Common myeloid progenitor, CD34-positive (primary cell): ENCODE data around the gene SLC24A3.

Experiments
- CTCF ChIA-PET: fragments of 350-600 bp; sonication (Branson Sonifier 250); formaldehyde crosslinking; loops from one replicate; lab custom pipeline; 2021; ENCODE audit warnings: antibody characterized with exemption; lab: Charles Lee
- POLR2A ChIA-PET: fragments of 350-600 bp; sonication (Branson Sonifier 250); formaldehyde crosslinking; loops from one replicate; lab custom pipeline; 2021; ENCODE audit warnings: antibody characterized with exemption; lab: Charles Lee
- DNase-seq, 3 donors: peaks; one replicate each; pipeline versions ENCODE4 v3.0.0 to v3.0.0-alpha.2; 2013
- H3K27ac ChIP-seq, 2 experiments: 1 replicate in 1 of 2; 2 replicates in 1 of 2; pipeline ENCODE4 v1.7.0; 2013; ENCODE audit warnings: inconsistent platforms in 2 of 2, low read length in 2 of 2, mild to moderate bottlenecking in 2 of 2, low read depth in 1 of 2, moderate library complexity in 1 of 2; ENCODE audit not compliant: severe bottlenecking in 2 of 2, insufficient read depth in 1 of 2, poor library complexity in 1 of 2
- H3K27me3 ChIP-seq, 5 experiments: replicated peaks in 2 of 5; 1 replicate in 3 of 5; 2 replicates in 2 of 5; pipeline versions ENCODE4 v1.6.1 to v1.7.0; 2013; ENCODE audit warnings: low read length in 4 of 5, mild to moderate bottlenecking in 2 of 5, moderate library complexity in 2 of 5, inconsistent platforms in 1 of 5; ENCODE audit not compliant: insufficient read depth in 5 of 5, control insufficient read depth in 4 of 5
- H3K36me3 ChIP-seq, 4 experiments: 1 replicate in 2 of 4; 2 replicates in 2 of 4; pipeline versions ENCODE4 v1.6.1 to v1.7.0; 2013; ENCODE audit warnings: low read length in 3 of 4, control low read depth in 1 of 4, mild to moderate bottlenecking in 1 of 4; ENCODE audit not compliant: control insufficient read depth in 4 of 4, insufficient read depth in 4 of 4
- H3K4me1 ChIP-seq, 4 experiments: 1 replicate in 3 of 4; 2 replicates in 1 of 4; pipeline versions ENCODE4 v1.6.1 to v1.7.1; 2013; ENCODE audit warnings: low read length in 3 of 4, mild to moderate bottlenecking in 3 of 4, control low read depth in 1 of 4, inconsistent platforms in 1 of 4, moderate library complexity in 1 of 4; ENCODE audit not compliant: control insufficient read depth in 4 of 4, insufficient read depth in 4 of 4; ENCODE audit errors: control extremely low read depth in 1 of 4
- H3K4me3 ChIP-seq, 7 experiments: 1 replicate in 4 of 7; 2 replicates in 3 of 7; pipeline versions ENCODE4 v1.5.1 to v1.7.0; 2013; ENCODE audit warnings: mild to moderate bottlenecking in 7 of 7, low read length in 6 of 7, moderate library complexity in 6 of 7, inconsistent platforms in 2 of 7, low read depth in 2 of 7, control low read depth in 1 of 7; ENCODE audit not compliant: insufficient read depth in 4 of 7, control insufficient read depth in 1 of 7; ENCODE audit errors: extremely low read depth in 1 of 7
- H3K9me3 ChIP-seq, 5 experiments: 1 replicate in 4 of 5; 2 replicates in 1 of 5; pipeline versions ENCODE4 v1.6.1 to v1.7.1; 2013; ENCODE audit warnings: low read length in 4 of 5, mild to moderate bottlenecking in 2 of 5, inconsistent platforms in 1 of 5, low read depth in 1 of 5, moderate library complexity in 1 of 5; ENCODE audit not compliant: control insufficient read depth in 4 of 5, insufficient read depth in 2 of 5; ENCODE audit errors: control extremely low read depth in 1 of 5
- WGBS: methylation state at CpG from one replicate; pipeline ENCODE4 v1.1.5; 2013; ENCODE audit not compliant: insufficient coverage; 5-methylcytosine and 5-hydroxymethylcytosine counted together

The SLC24A3 gene

GRCh38 chr20:19648024-19648423, 435.6 kb downstream of the SLC24A3 start:
- no peak overlapping the region for H3K4me3 ChIP-seq
- POLR2A ChIA-PET: no interaction called here
- WGBS: no CpG with 5 or more reads among the region's 2 CpGs
- H3K36me3 ChIP-seq: no peaks in the 10 kb centered on the region
- no peak overlapping the region for H3K27ac ChIP-seq
- CTCF ChIA-PET: no interaction called here
- peaks cover 0 to 3% (median 0%) of the 10 kb centered on the region in 4 experiments for H3K4me1 ChIP-seq
- peak in 2 of 3 donors; percentile 14 to 30 for DNase-seq
- peaks cover 0 to 7% (median 2%) of the 10 kb centered on the region in 5 experiments for H3K9me3 ChIP-seq
- H3K27me3 ChIP-seq: no peaks in the 10 kb centered on the region

GRCh38 chr20:19649041-19649440, 436.6 kb downstream of the SLC24A3 start:
- WGBS: 80% methylated on average over 1 of the region's 3 CpGs
- CTCF ChIA-PET: no interaction called here
- DNase-seq: no peak
- no peak overlapping the region for H3K27ac ChIP-seq
- POLR2A ChIA-PET: no interaction called here
- H3K36me3 ChIP-seq: no peaks in the 10 kb centered on the region
- peaks cover 0 to 7% (median 2%) of the 10 kb centered on the region in 5 experiments for H3K9me3 ChIP-seq
- no peaks in the 10 kb centered on the region for H3K27me3 ChIP-seq
- no peak overlapping the region for H3K4me3 ChIP-seq
- peaks cover 0 to 3% (median 0%) of the 10 kb centered on the region in 4 experiments for H3K4me1 ChIP-seq

DNA sequence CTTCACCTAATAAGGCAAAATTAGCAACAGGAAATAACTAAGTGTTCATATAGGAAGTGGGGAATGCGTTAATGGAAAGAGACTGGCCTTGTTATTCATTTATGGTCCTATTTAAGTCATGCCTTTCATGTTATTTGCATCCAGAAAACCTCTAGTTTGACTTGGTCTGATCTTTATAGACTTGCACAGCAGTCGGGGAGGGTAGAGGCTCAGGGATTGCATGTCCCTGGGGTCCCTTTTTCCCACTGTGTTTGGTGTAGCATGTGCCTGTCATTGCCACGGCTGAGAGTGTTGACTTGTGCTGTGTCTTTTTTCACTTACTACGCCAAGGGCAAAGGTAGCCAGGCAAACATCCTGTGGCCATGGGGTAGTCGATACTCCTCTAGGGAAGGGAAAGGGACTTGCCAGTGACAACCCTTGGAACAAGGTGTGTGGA, 440.2 kb downstream of the SLC24A3 start:
- Histone ChIP-seq H3K4me3 (no peak overlapping the region), H3K27ac (no peak overlapping the region), H3K9me3 (peaks cover 0 to 7% (median 2%) of the 10 kb centered on the region in 5 experiments), H3K4me1 (peaks cover 0 to 5% (median 1%) of the 10 kb centered on the region in 4 experiments), H3K36me3 (no peaks in the 10 kb centered on the region), H3K27me3 (no peaks in the 10 kb centered on the region)
- ChIA-PET CTCF (no interaction called here), POLR2A (no interaction called here)
- DNase-seq: no peak
- 100% methylated on average over 3 of the region's 5 CpGs for WGBS

DNA sequence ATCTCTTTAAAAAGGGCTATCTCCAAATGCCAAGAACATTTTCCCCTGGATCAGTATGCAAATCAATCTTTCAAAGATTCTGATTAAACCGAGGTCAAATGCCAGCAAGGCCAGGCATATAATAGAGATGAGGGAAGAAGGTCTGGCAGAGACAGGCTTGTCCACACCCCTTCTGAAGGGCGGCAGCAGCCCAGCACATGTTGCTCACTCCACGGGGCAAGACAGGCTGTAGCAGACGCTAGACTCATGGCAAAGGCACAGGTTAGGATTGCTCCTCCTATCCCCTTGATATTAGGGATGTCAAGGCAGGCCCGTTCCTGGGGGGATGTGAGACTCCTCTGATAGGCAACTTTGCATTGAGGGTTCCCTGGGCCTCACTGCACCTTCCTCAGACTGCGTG, 440.9 kb downstream of the SLC24A3 start:
- Histone ChIP-seq H3K4me3 (no peak overlapping the region), H3K36me3 (no peaks in the 10 kb centered on the region), H3K27me3 (no peaks in the 10 kb centered on the region), H3K27ac (no peak overlapping the region), H3K9me3 (peaks cover 0 to 7% (median 2%) of the 10 kb centered on the region in 5 experiments), H3K4me1 (peaks cover 0 to 10% (median 8%) of the 10 kb centered on the region in 4 experiments)
- 96% methylated on average over 6 of the region's 6 CpGs for WGBS
- POLR2A ChIA-PET: no interaction called here
- CTCF ChIA-PET: no interaction called here
- no peak for DNase-seq

GRCh38 chr20:19654921-19655320, 442.5 kb downstream of the SLC24A3 start:
- Histone ChIP-seq H3K4me1 (peaks cover 0 to 13% (median 8%) of the 10 kb centered on the region in 4 experiments), H3K36me3 (no peaks in the 10 kb centered on the region), H3K27me3 (no peaks in the 10 kb centered on the region), H3K4me3 (no peak overlapping the region), H3K27ac (no peak overlapping the region), H3K9me3 (peaks cover 0 to 7% (median 2%) of the 10 kb centered on the region in 5 experiments)
- WGBS: 96% methylated on average over 7 of the region's 8 CpGs
- DNase-seq: no peak
- POLR2A ChIA-PET: no interaction called here
- CTCF ChIA-PET: no interaction called here

GRCh38 chr20:19658137-19658536, 445.7 kb downstream of the SLC24A3 start:
- Histone ChIP-seq H3K4me3 (peak overlapping the region in 3 of 7 experiments; percentile 7 to 57 (median 37)), H3K4me1 (peaks cover 0 to 15% (median 8%) of the 10 kb centered on the region in 4 experiments), H3K27me3 (no peaks in the 10 kb centered on the region), H3K36me3 (no peaks in the 10 kb centered on the region), H3K27ac (no peak overlapping the region), H3K9me3 (no peaks in the 10 kb centered on the region)
- CTCF ChIA-PET: interaction anchor here (0.9 to 8.5 kb wide), 4 partner anchors 26 to 1025 kb away, joined by 3 to 70 read pairs (median 7); no protein-coding TSS in a partner anchor
- POLR2A ChIA-PET: no interaction called here
- DNase-seq: peak; percentile 74 to 91 (median 86)
- 42% methylated on average over 7 of the region's 15 CpGs for WGBS

DNA sequence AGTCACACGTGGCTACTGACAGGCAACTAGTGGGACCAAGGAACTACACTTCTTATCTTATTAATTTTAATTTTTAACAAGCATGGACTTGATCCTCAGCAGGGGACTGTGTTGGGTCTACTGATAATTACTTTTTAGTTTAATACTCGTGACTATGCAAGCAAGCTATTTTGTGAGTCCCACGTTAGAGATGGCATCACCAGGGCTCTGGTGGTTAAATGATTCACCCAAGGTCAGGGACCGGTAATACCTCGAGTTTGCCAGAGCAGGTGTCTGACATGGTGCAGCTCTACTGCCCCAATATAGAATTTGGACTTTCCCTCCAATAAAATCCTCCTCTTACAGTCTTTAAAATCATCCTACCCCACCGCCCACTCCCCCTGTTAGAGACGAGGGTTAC, 447.0 kb downstream of the SLC24A3 start:
- ChIA-PET CTCF (interaction anchor here (1.3 to 8.5 kb wide), 4 partner anchors 23 to 453 kb away, joined by 3 to 70 read pairs (median 7); no protein-coding TSS in a partner anchor), POLR2A (interaction anchor here (0.6 kb wide), 1 partner anchor 145 kb away, joined by 3 read pairs; no protein-coding TSS in a partner anchor)
- 96% methylated on average over 4 of the region's 7 CpGs for WGBS
- Histone ChIP-seq H3K4me1 (peaks cover 0 to 15% (median 8%) of the 10 kb centered on the region in 4 experiments), H3K4me3 (no peak overlapping the region), H3K27ac (no peak overlapping the region), H3K9me3 (no peaks in the 10 kb centered on the region), H3K36me3 (no peaks in the 10 kb centered on the region), H3K27me3 (no peaks in the 10 kb centered on the region)
- no peak for DNase-seq
